Glutamatergic neuron (in vitro differentiated cells): ENCODE results near the gene HES3. TPM values are rescaled to one million over a fixed set of nuclear protein-coding genes. Genes with fewer than 3 reads are reported as not detected.
"Not testable (repeated sequence)": the region's sequence is repeated elsewhere in the genome, so short reads cannot be mapped to it uniquely, and the experiment has no call there.

ENCODE experiments used
- DNase-seq: peaks from one replicate; pipeline ENCODE4 v3.0.0; 2022
- H3K27ac Mint-ChIP-seq: one replicate; pipeline ENCODE4 v1.8.0; 2020; ENCODE audit warnings: mild to moderate bottlenecking, mixed read lengths, inconsistent platforms; ENCODE audit not compliant: unreplicated experiment
- H3K27me3 Mint-ChIP-seq: one replicate; pipeline ENCODE4 v1.8.0; 2020; ENCODE audit warnings: mild to moderate bottlenecking, moderate library complexity, mixed read lengths, inconsistent platforms; ENCODE audit not compliant: unreplicated experiment
- H3K36me3 Mint-ChIP-seq: one replicate; pipeline ENCODE4 v1.8.0; 2020; ENCODE audit warnings: mild to moderate bottlenecking, mixed read lengths, inconsistent platforms; ENCODE audit not compliant: unreplicated experiment
- H3K4me1 Mint-ChIP-seq: one replicate; pipeline ENCODE4 v1.8.0; 2020; ENCODE audit warnings: mild to moderate bottlenecking, low read depth, mixed read lengths, inconsistent platforms; ENCODE audit not compliant: unreplicated experiment
- H3K4me3 Mint-ChIP-seq: one replicate; pipeline ENCODE4 v1.8.0; 2020; ENCODE audit warnings: mild to moderate bottlenecking, mixed read lengths, inconsistent platforms; ENCODE audit not compliant: unreplicated experiment
- H3K9me3 Mint-ChIP-seq: one replicate; pipeline ENCODE4 v1.8.0; 2020; ENCODE audit warnings: mild to moderate bottlenecking, moderate library complexity, mixed read lengths, inconsistent platforms; ENCODE audit not compliant: unreplicated experiment
- total RNA-seq: library from RNA; stranded (reverse); fragmentation: NEBNext Ultra II Directional; extraction: Animal tissue kit (Norgen Biotek cat#: 25700); gene quantifications from one replicate; pipeline ENCODE4 v1.2.1, GENCODE V29; 2021; ENCODE audit not compliant: unreplicated experiment
- TF ChIP-seq, protein P1 (sequence below): fragments of 200-600 bp; sonication (generic); IDR thresholded peaks from one replicate; pipeline ENCODE4 v1.5.0; 2021; ENCODE audit not compliant: partially characterized antibody, unreplicated experiment

Gene HES3
- total RNA-seq, 1 donor from 2014 or later: 0.66 TPM

GRCh38 chr1:6211731-6212130, 32.2 kb upstream of the HES3 start:
- no peak overlapping the region for H3K4me3 Mint-ChIP-seq
- peaks cover 4% of the 10 kb centered on the region for H3K9me3 Mint-ChIP-seq
- H3K27me3 Mint-ChIP-seq: peaks cover 9% of the 10 kb centered on the region

DNA sequence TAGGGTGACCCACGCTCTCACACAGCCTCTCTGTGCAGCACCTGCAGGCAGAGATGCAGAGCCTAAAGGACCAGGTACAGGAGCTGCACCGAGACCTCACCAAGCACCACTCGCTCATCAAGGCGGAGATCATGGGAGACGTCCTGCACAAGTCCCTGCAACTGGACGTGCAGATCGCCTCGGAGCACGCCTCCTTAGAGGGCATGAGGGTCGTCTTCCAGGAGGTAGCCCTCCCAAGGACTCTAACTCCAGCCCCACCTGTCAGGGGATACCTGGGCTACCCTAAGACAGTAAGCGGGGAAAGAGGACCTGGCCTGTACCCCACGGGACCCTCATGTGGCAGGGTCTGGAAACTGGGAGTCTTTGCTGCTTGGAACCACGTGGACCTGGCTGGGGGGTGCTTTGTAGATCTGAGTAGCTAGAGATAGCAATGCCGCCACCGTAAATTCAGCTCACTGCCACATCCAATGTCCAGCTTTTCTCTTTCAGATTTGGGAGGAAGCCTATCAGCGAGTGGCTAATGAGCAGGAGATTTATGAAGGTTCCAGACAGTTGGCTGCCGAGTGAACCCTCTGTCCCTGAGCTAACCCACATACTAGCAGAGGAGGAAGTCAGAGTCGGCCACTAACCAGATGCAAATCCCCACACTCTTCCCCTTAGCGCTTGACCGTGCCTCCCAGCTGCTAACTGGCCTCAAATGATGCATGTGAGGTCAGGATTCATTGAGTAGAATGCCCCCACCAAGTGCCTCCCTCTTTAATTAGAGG, 31.6 kb upstream of the HES3 start:
- H3K9me3 Mint-ChIP-seq: peaks cover 7% of the 10 kb centered on the region
- no peak overlapping the region for H3K27ac Mint-ChIP-seq
- TF ChIP-seq, protein P1, sequence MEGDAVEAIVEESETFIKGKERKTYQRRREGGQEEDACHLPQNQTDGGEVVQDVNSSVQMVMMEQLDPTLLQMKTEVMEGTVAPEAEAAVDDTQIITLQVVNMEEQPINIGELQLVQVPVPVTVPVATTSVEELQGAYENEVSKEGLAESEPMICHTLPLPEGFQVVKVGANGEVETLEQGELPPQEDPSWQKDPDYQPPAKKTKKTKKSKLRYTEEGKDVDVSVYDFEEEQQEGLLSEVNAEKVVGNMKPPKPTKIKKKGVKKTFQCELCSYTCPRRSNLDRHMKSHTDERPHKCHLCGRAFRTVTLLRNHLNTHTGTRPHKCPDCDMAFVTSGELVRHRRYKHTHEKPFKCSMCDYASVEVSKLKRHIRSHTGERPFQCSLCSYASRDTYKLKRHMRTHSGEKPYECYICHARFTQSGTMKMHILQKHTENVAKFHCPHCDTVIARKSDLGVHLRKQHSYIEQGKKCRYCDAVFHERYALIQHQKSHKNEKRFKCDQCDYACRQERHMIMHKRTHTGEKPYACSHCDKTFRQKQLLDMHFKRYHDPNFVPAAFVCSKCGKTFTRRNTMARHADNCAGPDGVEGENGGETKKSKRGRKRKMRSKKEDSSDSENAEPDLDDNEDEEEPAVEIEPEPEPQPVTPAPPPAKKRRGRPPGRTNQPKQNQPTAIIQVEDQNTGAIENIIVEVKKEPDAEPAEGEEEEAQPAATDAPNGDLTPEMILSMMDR: no peak
- DNase-seq: no peak
- H3K4me1 Mint-ChIP-seq: no peaks in the 10 kb centered on the region
- no peaks in the 10 kb centered on the region for H3K36me3 Mint-ChIP-seq
- peaks cover 9% of the 10 kb centered on the region for H3K27me3 Mint-ChIP-seq
- no peak overlapping the region for H3K4me3 Mint-ChIP-seq

More at GRCh38 chr1:6211731-6212130, 32.2 kb upstream of the HES3 start:
- H3K4me1 Mint-ChIP-seq: no peaks in the 10 kb centered on the region
- H3K36me3 Mint-ChIP-seq: no peaks in the 10 kb centered on the region
- TF ChIP-seq, protein P1: no peak
- DNase-seq: no peak
- H3K27ac Mint-ChIP-seq: no peak overlapping the region

- peaks cover 6% of the 10 kb centered on the region for H3K4me1 Mint-ChIP-seq
- peaks cover 2% of the 10 kb centered on the region for H3K27me3 Mint-ChIP-seq
- no peak for DNase-seq
- TF ChIP-seq, protein P1: no peak
- no peaks in the 10 kb centered on the region for H3K36me3 Mint-ChIP-seq
- peaks cover 8% of the 10 kb centered on the region for H3K9me3 Mint-ChIP-seq
- H3K4me3 Mint-ChIP-seq: peak overlapping the region; percentile 64
- peak overlapping the region; percentile 70 for H3K27ac Mint-ChIP-seq
Measured at GRCh38 chr1:6218375-6219164, 25.4 kb upstream of the HES3 start.

DNA sequence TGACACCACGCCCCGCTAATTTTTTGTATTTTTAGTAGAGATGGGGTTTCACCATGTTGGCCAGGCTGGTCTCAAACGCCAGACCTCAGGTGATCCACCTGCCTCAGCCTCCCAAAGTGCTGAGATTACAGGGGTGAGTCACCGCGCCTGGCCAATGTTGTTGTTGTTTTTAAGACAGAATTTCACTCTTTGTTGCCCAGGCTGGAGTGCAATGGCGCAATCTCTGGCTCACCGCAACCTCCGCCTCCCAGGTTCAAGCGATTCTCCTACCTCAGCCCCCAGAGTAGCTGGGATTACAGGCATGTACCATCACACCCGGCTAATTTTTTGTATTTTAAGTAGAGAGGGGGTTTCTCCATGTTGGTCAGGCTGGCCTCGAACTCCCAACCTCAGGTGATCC, 24.3 kb upstream of the HES3 start:
- H3K27ac Mint-ChIP-seq, H3K36me3 Mint-ChIP-seq, DNase-seq, H3K4me3 Mint-ChIP-seq, H3K27me3 Mint-ChIP-seq, H3K9me3 Mint-ChIP-seq, H3K4me1 Mint-ChIP-seq: not testable (repeated sequence)

DNA sequence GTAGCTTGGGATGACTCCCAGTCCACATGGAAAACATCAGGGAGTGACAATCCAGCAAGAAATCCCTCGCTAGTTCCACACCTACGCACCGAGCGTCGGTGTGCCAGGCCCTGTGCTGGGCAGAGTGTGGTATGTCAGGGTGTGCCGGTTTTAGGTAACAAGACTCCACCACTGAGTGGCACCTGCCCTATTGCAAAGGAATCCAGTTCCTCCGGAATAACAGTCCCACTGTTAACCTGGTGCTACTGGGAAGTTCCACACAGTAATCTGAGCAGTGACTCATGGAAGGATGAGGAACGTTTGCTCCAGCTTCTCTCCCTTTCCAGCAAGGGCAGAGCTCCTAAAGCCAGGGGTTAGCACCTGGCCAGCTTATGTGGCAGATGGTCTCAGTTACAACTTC, 23.7 kb upstream of the HES3 start:
- H3K27me3 Mint-ChIP-seq: peaks cover 2% of the 10 kb centered on the region
- H3K4me3 Mint-ChIP-seq: no peak overlapping the region
- H3K27ac Mint-ChIP-seq: no peak overlapping the region
- no peak for DNase-seq
- H3K36me3 Mint-ChIP-seq: no peaks in the 10 kb centered on the region
- peaks cover 8% of the 10 kb centered on the region for H3K9me3 Mint-ChIP-seq
- TF ChIP-seq, protein P1: no peak
- H3K4me1 Mint-ChIP-seq: peaks cover 6% of the 10 kb centered on the region
